Ammon's horn (tissue), 1 donor: ENCODE data around the gene PAK1IP1.
"Not testable (repeated sequence)": the region's sequence is repeated elsewhere in the genome, so short reads cannot be mapped to it uniquely, and the experiment has no call there.

Experiments
- DNase-seq: peaks from one replicate; pipeline ENCODE4 v3.0.0-alpha.2; 2016; ENCODE audit warnings: low spot score

PAK1IP1 gene, protein sequence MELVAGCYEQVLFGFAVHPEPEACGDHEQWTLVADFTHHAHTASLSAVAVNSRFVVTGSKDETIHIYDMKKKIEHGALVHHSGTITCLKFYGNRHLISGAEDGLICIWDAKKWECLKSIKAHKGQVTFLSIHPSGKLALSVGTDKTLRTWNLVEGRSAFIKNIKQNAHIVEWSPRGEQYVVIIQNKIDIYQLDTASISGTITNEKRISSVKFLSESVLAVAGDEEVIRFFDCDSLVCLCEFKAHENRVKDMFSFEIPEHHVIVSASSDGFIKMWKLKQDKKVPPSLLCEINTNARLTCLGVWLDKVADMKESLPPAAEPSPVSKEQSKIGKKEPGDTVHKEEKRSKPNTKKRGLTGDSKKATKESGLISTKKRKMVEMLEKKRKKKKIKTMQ

DNA sequence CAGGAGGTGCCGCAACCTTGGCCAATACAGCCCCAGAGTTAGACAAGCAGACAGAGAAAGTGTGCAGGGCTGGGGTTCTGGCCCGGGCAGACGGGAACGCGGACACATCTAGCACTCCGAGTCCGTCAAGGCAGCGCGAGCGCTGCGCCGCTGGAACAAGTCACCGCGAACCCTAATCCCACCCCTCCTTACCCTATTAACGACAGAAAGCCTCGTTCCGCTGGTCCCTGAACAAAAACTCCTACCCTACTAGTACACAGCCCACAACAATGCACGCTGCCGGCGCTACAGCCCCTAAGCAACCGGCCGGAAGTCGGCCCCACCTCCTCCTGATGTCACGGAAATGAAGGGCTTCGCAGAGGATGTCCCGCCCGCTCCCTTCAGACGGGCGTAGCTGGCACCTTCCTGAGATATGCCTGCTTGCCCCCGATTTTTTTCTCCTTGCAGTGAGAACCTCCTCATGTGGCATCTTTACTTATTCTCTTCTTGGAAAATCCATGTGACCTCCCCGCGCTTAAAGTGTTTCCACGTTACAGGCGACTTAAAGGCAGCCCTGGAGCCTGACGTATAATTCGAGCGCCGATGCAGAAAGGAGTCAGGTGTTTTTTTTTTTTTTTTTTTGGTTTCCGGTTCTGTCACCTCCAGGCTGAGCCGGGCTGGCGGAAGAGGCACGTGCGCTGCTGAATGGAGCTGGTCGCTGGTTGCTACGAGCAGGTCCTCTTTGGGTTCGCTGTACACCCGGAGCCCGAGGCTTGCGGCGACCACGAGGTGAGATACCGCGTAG lies at the start of gene PAK1IP1, which contains the start of gene C6orf52:
PAK1IP1 (plus strand) TSS at position 671 of the 784 bp plus-strand sequence; CDS start at position 685, 14 bp downstream.
C6orf52 (minus strand) TSS at position 315 of the 784 bp plus-strand sequence. CDS start 7,066 bp downstream, outside the sequence.
- DNase-seq = peak; percentile 97

DNA sequence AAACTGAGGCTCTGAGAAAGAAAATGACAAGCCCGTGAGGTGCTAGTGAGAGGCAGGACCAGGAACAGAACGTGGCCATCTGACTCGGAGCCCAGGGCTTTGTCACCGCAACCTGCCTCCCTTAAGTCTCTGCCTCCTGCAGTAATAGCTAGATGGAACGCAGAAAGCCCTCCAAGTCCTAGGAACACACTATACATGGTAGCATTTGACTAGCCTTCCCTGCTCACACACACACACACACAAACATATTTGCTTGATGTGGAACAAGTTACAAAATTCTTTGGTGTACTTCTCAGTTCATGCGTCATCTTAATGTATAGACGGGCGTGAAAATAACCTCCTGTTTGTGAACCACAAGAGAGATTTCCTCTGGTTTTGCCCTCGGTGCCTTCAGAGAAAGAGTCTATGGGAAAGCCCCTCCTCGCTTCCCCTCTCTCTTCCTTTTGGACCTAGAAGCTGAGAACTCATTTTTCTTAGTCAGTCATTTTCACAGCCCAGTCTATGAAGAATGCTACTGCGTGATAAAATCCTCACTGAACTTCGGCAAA lies 39.2 kb upstream of the PAK1IP1 start:
- no peak for DNase-seq

DNA sequence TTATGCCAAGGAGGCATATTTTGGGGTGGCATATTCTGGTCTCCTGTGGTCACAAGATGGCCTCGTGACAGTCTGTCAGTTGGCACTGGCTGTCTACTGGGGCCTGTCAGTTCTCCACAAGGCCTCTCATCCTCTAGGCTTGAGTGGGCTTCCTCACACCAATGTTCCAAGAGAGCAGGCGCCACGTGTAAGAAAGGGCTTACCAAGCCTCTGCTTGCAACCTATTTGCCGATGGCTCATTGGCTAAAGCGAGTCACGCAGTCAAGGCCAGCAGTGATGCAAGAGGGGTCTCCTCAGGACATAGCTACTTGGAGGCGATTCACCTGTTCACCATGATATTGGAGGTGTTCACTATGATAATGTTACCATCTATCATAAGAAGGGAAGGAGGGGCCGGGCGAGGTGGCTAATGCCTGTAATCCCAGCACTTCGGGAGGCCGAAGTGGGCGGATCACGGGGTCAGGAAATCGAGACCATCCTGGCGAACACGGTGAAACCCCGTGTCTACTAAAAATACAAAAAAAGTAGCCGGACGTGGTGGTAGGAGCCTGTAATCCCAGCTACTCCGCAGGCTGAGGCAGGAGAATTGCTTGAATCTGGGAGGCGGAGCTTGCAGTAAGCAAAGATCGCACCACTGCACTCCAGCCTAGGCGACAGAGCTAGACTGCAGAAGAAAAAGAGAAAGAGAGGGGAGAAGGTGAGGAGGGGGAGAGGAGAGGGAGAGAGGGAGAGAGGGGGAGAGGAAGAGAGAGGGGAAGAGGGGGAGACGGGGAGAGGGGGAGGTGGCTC lies 35.7 kb upstream of the PAK1IP1 start:
- no peak for DNase-seq

DNA sequence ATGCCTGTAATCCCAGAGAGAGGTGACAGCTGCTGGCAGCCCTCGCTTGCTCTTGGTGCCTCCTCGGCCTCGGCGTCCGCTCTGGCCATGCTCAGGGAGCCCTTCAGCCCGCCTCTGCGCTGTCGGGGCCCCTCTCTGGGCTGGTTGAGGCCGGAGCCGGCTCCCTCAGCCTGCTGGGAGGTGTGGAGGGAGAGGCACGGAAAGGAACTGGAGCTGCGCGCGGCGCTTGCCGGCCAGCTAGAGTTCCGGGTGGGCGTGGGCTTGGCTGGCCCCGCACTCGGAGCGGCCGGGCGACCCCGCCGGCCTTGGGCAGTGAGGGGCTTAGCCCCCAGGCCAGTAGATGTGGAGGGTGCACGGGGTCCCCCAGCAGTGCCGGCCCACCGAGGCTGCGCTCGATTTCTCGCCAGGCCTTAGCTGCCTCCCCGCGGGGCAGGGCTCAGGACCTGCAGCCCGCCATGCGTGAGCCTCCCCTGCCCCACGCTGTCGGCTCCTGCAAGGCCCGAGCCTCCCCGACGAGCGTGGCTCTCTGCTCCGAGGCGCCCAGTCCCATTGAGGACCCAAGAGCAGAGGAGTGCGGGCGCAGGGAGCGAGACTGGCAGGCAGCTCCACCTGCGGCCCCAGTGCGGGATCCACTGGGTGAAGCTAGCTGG lies 34.9 kb upstream of the PAK1IP1 start:
- no peak for DNase-seq

DNA sequence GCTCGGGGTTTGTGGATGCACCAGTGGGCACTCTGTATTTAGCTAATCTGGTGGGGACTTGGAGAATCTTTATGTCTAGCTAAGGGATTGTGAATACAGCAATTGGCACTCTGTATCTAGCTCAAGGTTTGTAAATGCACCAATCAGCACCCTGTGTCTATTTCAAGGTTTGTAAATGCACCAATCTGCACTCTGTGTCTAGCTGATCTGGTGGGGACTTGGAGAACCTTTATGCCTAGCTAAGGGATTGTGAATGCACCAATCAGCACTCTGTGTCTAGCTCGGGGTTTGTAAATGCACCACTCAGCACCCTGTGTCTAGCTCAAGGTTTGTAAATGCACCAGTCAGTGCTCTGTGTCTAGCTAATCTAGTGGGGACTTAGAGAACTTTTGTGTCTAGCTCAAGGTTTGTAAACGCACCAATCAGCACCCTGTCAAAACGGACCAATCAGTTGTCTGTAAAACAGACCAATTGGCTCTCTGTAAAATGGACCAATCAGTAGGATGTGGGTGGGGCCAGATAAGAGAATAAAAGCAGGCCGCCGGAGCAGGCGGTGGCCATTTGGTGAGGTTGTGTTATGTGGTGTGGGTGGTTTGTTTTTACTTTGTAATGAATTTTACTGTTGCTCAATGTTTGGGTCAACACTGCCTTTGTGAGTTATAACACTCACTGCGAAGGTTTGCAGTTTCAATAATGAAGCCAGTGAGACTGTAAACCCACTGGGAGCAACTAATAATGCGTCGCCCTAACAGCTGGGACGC lies 34.2 kb upstream of the PAK1IP1 start:
- DNase-seq = not testable (repeated sequence)

DNA sequence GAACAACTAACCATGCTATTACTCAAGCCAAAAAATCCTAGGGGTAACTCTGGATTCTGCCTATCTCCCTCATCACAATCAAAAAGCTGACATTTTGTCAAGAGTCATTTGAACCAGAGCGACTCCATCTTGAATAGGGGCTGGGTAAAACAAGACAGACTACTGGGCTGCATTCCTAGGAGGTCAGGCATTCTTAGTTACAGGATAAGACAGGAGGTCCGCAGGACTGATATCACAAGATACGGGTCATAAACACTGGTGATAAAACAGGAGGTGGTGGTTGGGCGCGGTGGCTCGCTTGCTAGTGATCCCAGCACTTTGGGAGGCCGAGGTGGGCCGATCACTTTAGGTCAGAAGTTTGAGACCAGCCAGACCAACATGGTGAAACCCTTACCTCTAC lies 32.6 kb upstream of the PAK1IP1 start:
- no peak for DNase-seq

DNA sequence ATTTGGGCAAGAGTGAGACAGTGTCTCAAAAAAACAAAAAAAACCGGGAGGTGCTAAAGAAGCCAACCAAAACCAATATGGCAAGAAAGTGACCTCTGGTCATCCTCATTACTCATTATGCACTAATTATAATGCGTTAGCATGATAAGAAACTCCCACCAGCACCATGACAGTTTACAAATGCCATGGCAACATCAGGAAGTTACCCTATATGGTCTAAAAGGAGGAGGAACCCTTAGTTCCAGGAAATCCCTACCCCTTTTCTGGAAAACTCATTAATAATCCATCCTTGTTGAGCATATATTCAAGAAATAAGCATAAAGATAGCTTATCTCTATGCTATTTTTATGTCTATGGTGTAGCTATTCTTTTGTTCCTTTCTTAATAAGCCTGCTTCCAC lies 32.0 kb upstream of the PAK1IP1 start:
- DNase-seq = no peak

DNA sequence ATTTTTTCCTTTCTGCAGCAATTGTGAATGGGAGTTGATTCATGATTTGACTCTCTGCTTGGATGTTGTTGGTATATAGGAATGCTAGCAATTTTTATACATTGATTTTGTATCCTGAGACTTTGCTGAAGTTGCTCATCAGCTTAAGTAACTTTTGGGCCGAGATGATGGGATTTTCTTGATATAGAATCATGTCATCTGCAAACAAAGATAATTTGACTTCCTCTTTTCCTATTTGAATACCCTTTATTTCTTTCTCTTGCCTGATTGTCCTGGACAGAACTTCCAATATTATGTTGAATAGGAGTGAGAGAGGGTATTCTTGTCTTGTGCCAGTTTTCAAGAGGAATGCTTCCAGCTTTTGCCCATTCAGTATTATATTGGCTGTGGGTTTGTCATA lies 29.2 kb upstream of the PAK1IP1 start:
- DNase-seq = not testable (repeated sequence)

DNA sequence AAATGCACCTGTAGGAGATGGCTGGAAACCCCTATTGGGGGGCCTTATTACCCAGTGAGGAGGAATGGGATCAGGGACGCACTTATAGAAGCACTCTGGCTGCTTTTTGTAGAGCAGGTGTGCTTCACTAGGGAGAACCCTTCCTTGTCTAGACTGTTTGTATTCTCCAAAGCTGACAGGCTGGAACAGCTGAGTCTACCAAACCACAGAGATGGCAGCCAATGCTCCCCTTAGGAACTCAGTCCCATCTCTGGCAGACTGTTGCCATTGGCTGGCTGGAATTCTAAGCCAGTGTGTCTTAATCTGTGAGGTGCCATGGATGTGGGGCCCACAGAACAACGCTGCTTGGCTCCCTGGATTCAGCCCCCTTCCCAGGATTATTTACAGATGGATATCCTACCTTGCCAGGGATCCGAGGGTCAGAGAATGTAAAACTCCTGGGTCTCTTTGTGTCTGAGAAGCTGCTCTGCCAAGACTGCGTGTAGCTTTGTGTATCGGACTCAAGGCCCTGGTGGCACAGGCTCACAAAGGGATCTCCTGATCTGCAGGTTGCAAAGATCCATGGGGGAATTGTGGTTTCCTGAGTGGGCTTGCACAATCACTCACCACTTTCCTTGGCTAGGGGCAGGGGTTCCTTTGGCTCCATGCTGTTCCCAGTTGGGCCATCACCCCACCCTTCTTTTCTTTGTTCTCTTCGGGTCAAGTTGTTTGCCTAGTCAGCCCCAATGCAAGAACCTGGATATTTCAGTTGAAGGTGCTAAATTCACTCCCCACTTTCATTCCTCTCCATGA lies 26.4 kb upstream of the PAK1IP1 start:
- no peak for DNase-seq

DNA sequence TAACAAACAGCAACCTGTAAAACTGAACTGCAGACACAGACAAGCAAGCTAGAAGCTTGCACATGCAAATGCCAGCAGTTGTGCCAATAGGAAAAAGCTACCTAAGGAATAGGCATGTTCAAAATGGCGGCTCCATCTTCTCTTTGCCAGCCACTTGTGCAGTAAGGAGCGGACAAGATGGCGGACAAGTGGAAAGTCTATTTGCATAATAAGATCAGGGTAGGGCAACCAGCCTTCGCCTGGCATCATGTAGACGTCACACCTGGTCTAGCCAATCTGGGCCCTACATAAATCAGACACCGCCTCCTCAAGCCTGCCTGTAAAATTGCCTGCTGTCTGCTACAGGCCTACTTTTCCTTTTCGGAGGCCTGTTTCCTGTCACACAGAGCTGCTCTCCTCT lies 18.4 kb upstream of the PAK1IP1 start:
- DNase-seq = no peak

DNA sequence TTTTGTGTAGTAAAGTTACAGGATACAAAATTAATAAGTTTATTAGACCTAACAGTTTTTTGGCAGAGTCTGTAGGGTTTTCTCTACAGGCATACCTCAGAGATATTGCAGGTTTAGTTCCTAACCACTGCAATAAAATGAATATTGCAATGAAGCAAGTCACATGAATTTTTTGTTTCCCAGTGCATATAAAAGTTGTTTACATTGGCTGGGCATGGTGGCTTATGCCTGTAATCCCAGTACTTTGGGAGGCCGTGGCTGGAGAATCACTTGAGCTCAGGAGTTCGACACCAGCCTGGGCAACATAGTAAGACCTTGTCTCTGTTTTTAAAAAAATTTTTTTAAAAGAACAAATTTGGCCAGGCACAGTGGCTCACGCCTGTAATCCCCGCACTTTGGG lies 16.3 kb upstream of the PAK1IP1 start:
- DNase-seq = no peak

DNA sequence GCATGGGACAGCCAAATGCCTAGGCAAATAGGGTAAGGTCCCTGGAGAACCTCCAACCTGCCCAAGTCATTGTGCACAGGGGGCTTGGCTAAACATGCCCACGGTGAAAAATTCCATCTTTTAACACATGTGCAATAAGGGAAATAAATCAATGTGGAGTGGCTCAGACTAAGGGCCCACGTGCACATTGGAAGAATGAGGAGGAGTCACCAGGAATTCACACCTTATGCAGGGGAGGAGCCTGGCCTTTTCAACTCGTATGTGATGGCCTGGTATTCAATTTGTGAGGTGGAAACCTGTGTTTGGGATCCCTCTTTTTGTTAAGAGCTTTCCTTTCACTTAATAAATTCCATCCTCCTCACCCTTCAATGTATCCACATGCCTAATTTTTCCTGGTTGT lies 13.0 kb upstream of the PAK1IP1 start:
- DNase-seq = no peak

DNA sequence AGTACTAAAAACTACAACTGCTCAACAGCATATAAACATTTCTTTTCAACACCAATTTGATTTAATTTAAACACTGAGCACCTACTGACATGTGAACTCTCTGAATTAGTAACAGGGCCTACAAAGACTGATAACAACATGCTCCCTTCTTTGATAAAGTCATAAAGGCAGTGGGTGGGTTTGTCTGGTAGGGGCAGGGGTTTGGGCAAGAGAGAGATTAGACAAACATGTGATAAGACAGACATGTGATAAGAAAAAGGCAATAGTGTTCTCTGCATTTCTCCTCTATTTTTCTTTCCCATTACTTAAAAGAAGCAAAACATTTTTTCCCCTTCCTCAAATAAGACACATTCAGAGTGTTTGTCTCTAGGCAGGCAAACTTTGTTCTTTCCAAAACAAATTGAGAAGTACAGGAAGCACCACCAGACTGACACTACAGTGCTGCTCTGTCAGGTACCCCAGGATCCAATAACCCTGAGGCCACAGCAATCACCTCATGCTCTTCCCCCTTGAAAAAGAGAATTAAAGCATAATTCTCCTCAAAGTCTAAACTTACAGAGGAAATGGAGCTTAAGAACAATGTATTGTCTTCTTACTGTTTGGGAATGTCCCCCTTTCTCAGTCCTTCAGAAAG lies 12.3 kb upstream of the PAK1IP1 start:
- DNase-seq = no peak

DNA sequence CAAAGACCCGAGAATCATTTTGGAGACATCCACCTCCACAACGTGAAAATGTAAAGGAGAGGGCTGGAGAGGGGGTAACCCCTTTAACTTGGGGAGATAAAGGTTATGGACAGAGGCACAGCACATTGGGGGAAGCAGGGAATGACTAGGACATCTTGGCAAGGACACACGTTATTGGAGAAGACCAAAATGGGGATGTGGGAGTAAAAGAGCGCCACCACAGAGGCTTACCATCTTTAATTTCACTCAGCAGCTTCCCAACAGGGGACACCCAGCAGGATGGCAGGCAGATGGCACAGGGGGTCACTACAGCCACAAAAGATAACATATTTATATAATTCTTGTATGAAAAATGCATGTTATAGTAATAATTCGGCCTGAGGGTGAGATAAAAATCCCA lies 10.2 kb upstream of the PAK1IP1 start:
- DNase-seq = no peak

DNA sequence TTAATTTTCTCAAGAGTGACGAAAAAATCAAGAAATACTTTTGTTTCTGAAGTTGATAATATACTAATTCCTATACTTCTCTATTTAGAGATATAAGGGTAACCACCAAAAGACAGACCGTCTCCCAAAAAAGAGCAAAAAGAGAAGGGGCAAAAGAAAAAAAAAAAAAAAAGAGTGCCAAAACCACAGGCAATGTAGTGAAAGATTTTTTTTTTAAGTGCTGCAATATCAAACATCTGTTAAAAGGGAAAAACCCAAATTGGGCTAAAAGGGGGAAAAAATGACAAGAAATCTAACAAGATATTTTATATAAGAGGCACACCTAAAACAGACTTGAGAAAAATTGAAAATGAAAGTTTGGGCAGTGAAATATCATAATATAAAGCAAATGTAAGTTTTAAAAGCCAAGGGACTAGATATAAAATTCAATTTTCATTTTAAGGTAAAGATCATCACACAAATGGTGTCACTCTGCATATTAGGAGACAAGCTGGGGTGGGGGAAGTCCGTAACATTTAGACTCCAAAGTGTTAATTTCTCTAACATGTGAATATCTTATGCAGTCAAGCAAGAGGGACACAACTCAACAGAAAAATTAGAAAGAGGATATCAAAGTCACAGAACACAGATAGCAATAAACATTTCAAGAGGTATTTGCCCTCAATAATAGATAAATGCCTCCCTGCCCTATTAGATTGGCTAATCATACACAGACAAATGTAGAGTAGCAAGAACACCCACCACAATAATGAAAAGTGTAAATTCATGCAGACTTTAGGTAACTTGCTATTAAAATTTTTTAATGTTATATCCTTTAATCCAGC lies 9.5 kb upstream of the PAK1IP1 start:
- DNase-seq = no peak

DNA sequence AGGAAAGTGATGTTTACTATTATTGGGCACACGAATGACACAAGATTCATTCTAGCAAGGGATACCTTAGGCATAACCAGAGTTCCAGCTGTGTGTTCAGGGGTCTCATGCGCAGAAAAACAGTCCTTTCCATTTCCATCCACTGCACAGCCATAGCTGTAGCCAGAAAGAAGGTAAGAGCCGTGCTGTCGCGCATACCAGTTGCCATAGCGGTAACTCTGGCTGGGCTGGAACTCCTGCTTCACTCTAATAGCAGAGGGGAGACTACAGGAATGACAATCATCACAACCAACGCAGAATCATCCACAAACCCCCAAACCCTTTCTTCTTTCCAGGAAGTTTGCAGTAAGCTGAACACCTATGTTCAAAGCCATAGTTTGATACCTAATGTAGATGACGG lies 7.9 kb upstream of the PAK1IP1 start:
- no peak for DNase-seq

DNA sequence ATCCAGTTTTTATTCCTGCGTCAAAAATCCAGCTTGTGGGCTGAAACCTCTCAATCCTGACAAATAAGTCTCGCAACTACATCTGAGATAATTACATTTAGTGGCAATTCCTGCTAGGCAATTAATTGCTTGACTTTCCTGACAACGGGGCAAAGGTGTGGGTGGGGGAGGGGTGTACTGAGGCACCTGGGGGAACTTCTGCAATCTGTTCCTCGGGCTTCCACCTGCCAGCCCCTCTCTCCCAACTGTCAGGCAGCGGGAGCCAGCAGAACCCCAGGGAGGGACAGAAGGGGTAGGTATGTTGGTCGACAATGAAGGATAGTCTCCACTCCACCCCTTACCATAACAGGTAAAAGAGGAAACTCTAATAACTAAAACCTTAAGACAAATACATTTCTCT lies 7.2 kb upstream of the PAK1IP1 start:
- no peak for DNase-seq

DNA sequence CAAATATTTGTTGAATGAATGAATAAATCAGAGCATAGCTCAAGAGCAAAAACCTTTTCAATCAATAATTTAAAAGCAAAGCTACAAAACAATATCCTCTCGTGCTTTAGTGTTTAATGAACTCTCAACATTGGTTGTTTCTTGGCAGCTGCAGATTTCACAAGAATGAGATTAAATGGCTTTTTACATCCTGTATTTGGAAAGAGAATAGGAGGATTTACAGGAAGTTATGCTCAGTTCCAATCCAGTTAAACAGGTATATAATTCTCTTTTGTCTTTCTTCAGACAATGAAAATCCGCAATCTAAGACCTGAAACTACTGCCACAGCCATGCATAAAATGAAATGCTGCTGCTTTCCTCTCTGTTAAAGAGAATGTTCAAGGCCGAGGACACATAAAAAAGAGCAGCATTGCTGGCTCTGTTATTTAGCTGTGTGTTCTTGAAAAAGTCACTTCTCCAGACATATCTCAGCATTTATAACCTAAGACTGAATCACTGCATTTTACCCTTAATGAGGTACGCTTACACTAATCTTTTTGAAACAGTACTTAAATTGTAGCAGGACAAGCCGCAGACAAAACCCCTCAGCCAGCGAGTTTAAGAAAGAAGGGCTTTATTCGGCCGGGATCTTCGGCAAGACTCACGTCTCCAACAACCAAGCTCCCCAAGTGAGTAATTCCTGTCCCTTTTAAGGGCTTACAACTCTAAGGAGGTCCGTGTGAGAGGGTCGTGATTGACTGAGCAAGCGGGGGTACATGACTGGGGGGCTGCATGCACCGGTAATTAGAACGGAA lies 3.9 kb upstream of the PAK1IP1 start:
- DNase-seq = no peak
